NCI-H460 (cell line): ENCODE measurements around the gene ANKRD52. TPM values are rescaled to one million over a fixed set of nuclear protein-coding genes. Genes with fewer than 3 reads are reported as not detected.

Experiments
- DNase-seq: peaks from one replicate; pipeline ENCODE4 v3.0.0-alpha.2; 2016; ENCODE audit warnings: low read depth; ENCODE audit errors: extremely low read depth
- total RNA-seq: library from RNA; depleted of rRNA; stranded (reverse); fragments of >200 nt; shearing (Covaris generic); gene quantifications from 2 replicates; pipeline ENCODE4 v1.2.3, GENCODE V29; 2014; rRNA removed

Gene ANKRD52
- total RNA-seq, 1 experiment from 2014 or later = 29.0 TPM

DNA sequence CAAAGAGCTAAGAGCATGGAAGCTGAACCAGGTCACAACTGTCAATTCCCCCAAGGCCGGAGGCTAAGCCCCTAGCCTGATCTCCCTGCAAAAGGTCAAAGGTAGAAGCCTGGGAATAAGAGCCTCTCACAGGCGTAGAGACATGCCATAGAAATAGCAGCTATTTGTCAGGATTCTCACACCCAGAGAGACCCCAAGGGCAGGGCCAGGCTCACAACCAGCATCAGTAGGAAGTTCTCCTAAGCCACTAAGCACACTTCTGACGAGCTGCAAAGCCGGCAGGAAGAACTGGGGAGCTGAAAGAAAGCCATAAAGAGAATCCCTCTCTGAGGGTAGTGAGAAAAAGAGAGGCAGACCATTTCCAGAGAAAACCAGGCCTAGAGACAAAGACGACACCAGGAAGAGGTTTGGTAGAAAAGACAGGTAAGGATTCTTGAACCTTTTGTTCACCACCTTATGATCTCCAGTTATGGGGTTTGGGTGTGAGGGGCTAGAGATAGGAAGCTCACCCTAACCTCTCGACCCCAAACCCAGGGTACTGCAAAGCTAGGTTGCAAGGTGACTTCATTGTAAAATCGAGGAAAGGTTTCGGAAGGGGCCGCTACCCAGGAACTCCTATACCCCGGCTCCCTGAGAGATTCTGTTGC is 69.9 kb downstream of the ANKRD52 start:
- DNase-seq = no peak

Other genes with a start within 250 kb of the ANKRD52 start
- gene IKZF4, start 237.3 kb downstream of the ANKRD52 start, total RNA-seq = 1.5 and 1.6 TPM in 2 replicates
- gene RPS26, start 216.5 kb downstream of the ANKRD52 start, total RNA-seq = 314 and 346 TPM in 2 replicates
- 0.78 and 1.1 TPM in 2 replicates for gene ERBB3, start 178.2 kb downstream of the ANKRD52 start, total RNA-seq
- 357 and 358 TPM in 2 replicates for gene PA2G4, start 153.8 kb downstream of the ANKRD52 start, total RNA-seq
- gene RPL41, start 141.8 kb downstream of the ANKRD52 start, total RNA-seq = 5,100 and 5,114 TPM in 2 replicates
- gene ZC3H10, start 140.1 kb downstream of the ANKRD52 start, total RNA-seq = 4.8 and 5.3 TPM in 2 replicates
- 93.2 and 108 TPM in 2 replicates for gene ESYT1, start 130.1 kb downstream of the ANKRD52 start, total RNA-seq
- 41.4 and 50.0 TPM in 2 replicates for gene MYL6B, start 105.8 kb downstream of the ANKRD52 start, total RNA-seq
- 563 and 566 TPM in 2 replicates for gene MYL6, start 100.0 kb downstream of the ANKRD52 start, total RNA-seq
- 26.2 and 28.9 TPM in 2 replicates for gene SMARCC2, start 68.9 kb downstream of the ANKRD52 start, total RNA-seq
- 92.7 and 102 TPM in 2 replicates for gene RNF41, start 36.5 kb downstream of the ANKRD52 start, total RNA-seq
- gene NABP2, start 34.0 kb downstream of the ANKRD52 start, total RNA-seq = 66.3 and 72.3 TPM in 2 replicates
- gene SLC39A5, start 28.3 kb downstream of the ANKRD52 start, total RNA-seq = 0.84 TPM in 1 of 2 replicates, not detected in the other
- 13.5 and 14.2 TPM in 2 replicates for gene COQ10A, start 8.6 kb upstream of the ANKRD52 start, total RNA-seq
- 141 and 153 TPM in 2 replicates for gene CS, start 41.9 kb upstream of the ANKRD52 start, total RNA-seq
- 142 and 150 TPM in 2 replicates for gene CNPY2, start 57.6 kb upstream of the ANKRD52 start, total RNA-seq
- gene PAN2, start 75.6 kb upstream of the ANKRD52 start, total RNA-seq = 71.1 and 73.6 TPM in 2 replicates
- 0.17 TPM in 1 of 2 replicates, not detected in the other for gene IL23A, start 80.5 kb upstream of the ANKRD52 start, total RNA-seq
- gene STAT2, start 101.7 kb upstream of the ANKRD52 start, total RNA-seq = 20.2 and 20.6 TPM in 2 replicates
- not detected in 2 replicates for gene APOF, start 104.5 kb upstream of the ANKRD52 start, total RNA-seq
- gene TIMELESS, start 191.0 kb upstream of the ANKRD52 start, total RNA-seq = 8.6 and 17.1 TPM in 2 replicates
- not detected in 2 replicates for gene MIP, start 196.3 kb upstream of the ANKRD52 start, total RNA-seq
- gene SPRYD4, start 210.2 kb upstream of the ANKRD52 start, total RNA-seq = 1.8 and 2.5 TPM in 2 replicates
- gene GLS2, start 229.8 kb upstream of the ANKRD52 start, total RNA-seq = not detected in 2 replicates